PFSK-1 (cell line): ENCODE data around the gene FAM209B.

ENCODE experiments used
- POLR2AphosphoS5 ChIP-seq: IDR thresholded peaks from 2 replicates; pipeline ENCODE4 v1.6.1; 2012; ENCODE audit warnings: low read depth, mild to moderate bottlenecking, control low read depth, low read length, moderate library complexity
- REST ChIP-seq, 2 experiments: IDR thresholded peaks; 2 replicates each; pipeline versions ENCODE4 v1.6.1 to v1.8.0; 2011 to 2012; ENCODE audit warnings: low read depth in 2 of 2, low read length in 2 of 2, control low read depth in 1 of 2, inconsistent platforms in 1 of 2, mild to moderate bottlenecking in 1 of 2, moderate library complexity in 1 of 2; ENCODE audit not compliant: insufficient read depth in 1 of 2
- SIN3A ChIP-seq: IDR thresholded peaks from 2 replicates; pipeline ENCODE4 v1.6.1; 2012; ENCODE audit warnings: mild to moderate bottlenecking, low read length, moderate library complexity, borderline replicate concordance; ENCODE audit not compliant: insufficient read depth
- TAF1 ChIP-seq: IDR thresholded peaks from 2 replicates; pipeline ENCODE4 v1.6.1; 2012; ENCODE audit warnings: low read length, control low read depth, borderline replicate concordance; ENCODE audit not compliant: insufficient read depth

GRCh38 chr20:56581701-56582100 lies 48.7 kb downstream of the FAM209B start:
- no peak for TF ChIP-seq REST (IDR thresholded peaks at IDR 0.05; ENCODE audit: insufficient read depth in 1 of 2, low read depth in 2 of 2, low read length in 2 of 2)
- TF ChIP-seq TAF1 = no peak
- TF ChIP-seq POLR2AphosphoS5 = no peak
- TF ChIP-seq SIN3A = no peak
